Suprapubic skin (tissue), 3 donors: Measurements from ENCODE around the gene CLCN6.

Experiments used
- CTCF ChIP-seq, 2 donors: fragments of 200-600 bp in 1 of 2; fragments of 450-650 bp in 1 of 2; sonication (generic) in 1 of 2; IDR thresholded peaks; one replicate each; pipeline ENCODE4 v1.5.1; 2016 to 2019; ENCODE audit warnings: antibody characterized with exemption in 2 of 2, mild to moderate bottlenecking in 1 of 2, moderate library complexity in 1 of 2
- POLR2A ChIP-seq, 2 donors: fragments of 450-650 bp; IDR thresholded peaks; one replicate each; pipeline ENCODE4 v1.6.1; 2017; ENCODE audit warnings: antibody characterized with exemption in 2 of 2, mild to moderate bottlenecking in 2 of 2, moderate library complexity in 2 of 2

GRCh38 chr1:11879311-11880180 lies 73.6 kb downstream of the CLCN6 start:
- TF ChIP-seq CTCF (IDR thresholded peaks at IDR 0.05) (no peak), POLR2A (IDR thresholded peaks at IDR 0.05) (no peak)
